ENCODE results near the gene MSN. TPM values are rescaled to one million over a fixed set of nuclear protein-coding genes. Genes with fewer than 3 reads are reported as not detected.

The MSN gene
- total RNA-seq, 1 donor from 2014 or later: 139 TPM

GRCh38 chrX:65674204-65674893 lies 6.9 kb downstream of the MSN start:
- ATAC-seq: no peak

GRCh38 chrX:65677954-65678469 lies 10.6 kb downstream of the MSN start:
- ATAC-seq: peak; percentile 70

- peak; percentile 68 for ATAC-seq
Observed at GRCh38 chrX:65679071-65679540, 11.7 kb downstream of the MSN start.

GRCh38 chrX:65681810-65682209 lies 14.4 kb downstream of the MSN start:
- no peak for ATAC-seq

GRCh38 chrX:65685112-65685511 lies 17.7 kb downstream of the MSN start:
- ATAC-seq: no peak

- ATAC-seq: no peak
Observed at GRCh38 chrX:65686236-65686635, 18.8 kb downstream of the MSN start.

- ATAC-seq: no peak
Observed at GRCh38 chrX:65687367-65687766, 19.9 kb downstream of the MSN start.

- ATAC-seq: peak; percentile 85
Observed at GRCh38 chrX:65688403-65688871, 21.0 kb downstream of the MSN start.

- ATAC-seq: peak; percentile 35
Observed at GRCh38 chrX:65689377-65689776, 21.9 kb downstream of the MSN start.

GRCh38 chrX:65690057-65690855 lies 22.8 kb downstream of the MSN start:
- peak; percentile 36 for ATAC-seq

GRCh38 chrX:65695849-65696449 lies 28.5 kb downstream of the MSN start:
- no peak for ATAC-seq

- no peak for ATAC-seq
Observed at GRCh38 chrX:65696613-65697012, 29.2 kb downstream of the MSN start.

GRCh38 chrX:65697211-65697641 lies 29.8 kb downstream of the MSN start:
- ATAC-seq: no peak

GRCh38 chrX:65697915-65698796 lies 30.7 kb downstream of the MSN start:
- ATAC-seq: peak; percentile 65

- ATAC-seq: no peak
Observed at GRCh38 chrX:65702956-65703355, 35.5 kb downstream of the MSN start.

GRCh38 chrX:65705439-65705838 lies 38.0 kb downstream of the MSN start:
- no peak for ATAC-seq

- ATAC-seq: peak; percentile 83
Observed at GRCh38 chrX:65706041-65706828, 38.8 kb downstream of the MSN start.

GRCh38 chrX:65707151-65707550 lies 39.7 kb downstream of the MSN start:
- ATAC-seq: no peak

- ATAC-seq: no peak
Observed at GRCh38 chrX:65712005-65712806, 44.8 kb downstream of the MSN start.

- ATAC-seq: no peak
Observed at GRCh38 chrX:65718538-65718937, 51.1 kb downstream of the MSN start.

All from esophagus mucosa (tissue), 1 donor.